ENCODE data around the gene RTN3. TPM values are rescaled to one million over a fixed set of nuclear protein-coding genes. Genes with fewer than 3 reads are reported as not detected.
"Not testable (repeated sequence)": the region's sequence is repeated elsewhere in the genome, so short reads cannot be mapped to it uniquely, and the experiment has no call there.

RTN3 gene
- total RNA-seq, 2 donors from 2014 or later: 89.9 to 91.3 TPM

GRCh38 chr11:63771741-63772318 is 90.5 kb downstream of the RTN3 start:
- H3K4me1 Mint-ChIP-seq (ENCODE audit: low read depth); H3K9me3 Mint-ChIP-seq; DNase-seq; H3K27ac Mint-ChIP-seq; H3K36me3 Mint-ChIP-seq (ENCODE audit: insufficient read depth in 2 of 2); ATAC-seq (replicated peaks in 1 of 2); H3K4me3 Mint-ChIP-seq: not testable (repeated sequence)
- H3K27me3 Mint-ChIP-seq (ENCODE audit: low read depth): peaks cover 25% of the 10 kb centered on the region

GRCh38 chr11:63775191-63775590 is 93.9 kb downstream of the RTN3 start:
- Mint-ChIP-seq H3K9me3 (no peaks in the 10 kb centered on the region), H3K4me1 (ENCODE audit: low read depth) (no peaks in the 10 kb centered on the region), H3K27me3 (ENCODE audit: low read depth) (peaks cover 31% of the 10 kb centered on the region), H3K36me3 (ENCODE audit: insufficient read depth in 2 of 2) (no peaks in the 10 kb centered on the region), H3K4me3 (no peak overlapping the region), H3K27ac (no peak overlapping the region)
- ATAC-seq (replicated peaks in 1 of 2) (no peak), DNase-seq (no peak)

GRCh38 chr11:63779039-63779438 is 97.7 kb downstream of the RTN3 start:
- H3K4me1 Mint-ChIP-seq (ENCODE audit: low read depth): no peaks in the 10 kb centered on the region
- H3K27me3 Mint-ChIP-seq (ENCODE audit: low read depth): peaks cover 9% of the 10 kb centered on the region
- no peaks in the 10 kb centered on the region for H3K9me3 Mint-ChIP-seq
- no peak for ATAC-seq (replicated peaks in 1 of 2)
- H3K36me3 Mint-ChIP-seq (ENCODE audit: insufficient read depth in 2 of 2): no peaks in the 10 kb centered on the region
- no peak for DNase-seq
- H3K4me3 Mint-ChIP-seq: no peak overlapping the region
- no peak overlapping the region for H3K27ac Mint-ChIP-seq

- Mint-ChIP-seq H3K9me3 (no peaks in the 10 kb centered on the region), H3K27me3 (ENCODE audit: low read depth) (peaks cover 3% of the 10 kb centered on the region), H3K4me1 (ENCODE audit: low read depth) (peaks cover 9% of the 10 kb centered on the region), H3K27ac (no peak overlapping the region), H3K4me3 (no peak overlapping the region), H3K36me3 (ENCODE audit: insufficient read depth in 2 of 2) (no peaks in the 10 kb centered on the region)
- ATAC-seq (replicated peaks in 1 of 2): no peak
- no peak for DNase-seq
Observed at GRCh38 chr11:63782749-63783148, 101.4 kb downstream of the RTN3 start.

- DNase-seq (no peak), ATAC-seq (replicated peaks in 1 of 2) (no peak)
- Mint-ChIP-seq H3K4me3 (no peak overlapping the region), H3K9me3 (no peaks in the 10 kb centered on the region), H3K27ac (no peak overlapping the region), H3K4me1 (ENCODE audit: low read depth) (peaks cover 9% of the 10 kb centered on the region), H3K27me3 (ENCODE audit: low read depth) (no peaks in the 10 kb centered on the region), H3K36me3 (ENCODE audit: insufficient read depth in 2 of 2) (no peaks in the 10 kb centered on the region)
Observed at GRCh38 chr11:63783925-63784592, 102.8 kb downstream of the RTN3 start.

GRCh38 chr11:63785823-63786222 is 104.5 kb downstream of the RTN3 start:
- Mint-ChIP-seq H3K4me3 (no peak overlapping the region), H3K27ac (no peak overlapping the region), H3K36me3 (ENCODE audit: insufficient read depth in 2 of 2) (peaks cover 0 to 3% of the 10 kb centered on the region in 2 donors), H3K4me1 (ENCODE audit: low read depth) (peaks cover 9% of the 10 kb centered on the region), H3K9me3 (no peaks in the 10 kb centered on the region), H3K27me3 (ENCODE audit: low read depth) (no peaks in the 10 kb centered on the region)
- ATAC-seq (replicated peaks in 1 of 2) (no peak), DNase-seq (no peak)

- DNase-seq: no peak
- Mint-ChIP-seq H3K9me3 (peaks cover 5 to 9% of the 10 kb centered on the region in 2 donors), H3K4me3 (no peak overlapping the region), H3K4me1 (ENCODE audit: low read depth) (no peaks in the 10 kb centered on the region), H3K27me3 (ENCODE audit: low read depth) (peaks cover 5% of the 10 kb centered on the region), H3K27ac (no peak overlapping the region), H3K36me3 (ENCODE audit: insufficient read depth in 2 of 2) (peaks cover 3 to 16% of the 10 kb centered on the region in 2 donors)
- ATAC-seq (replicated peaks in 1 of 2): no peak
Observed at GRCh38 chr11:63791495-63792167, 110.3 kb downstream of the RTN3 start.

GRCh38 chr11:63793161-63793560 is 111.9 kb downstream of the RTN3 start:
- H3K4me1 Mint-ChIP-seq (ENCODE audit: low read depth): no peaks in the 10 kb centered on the region
- peaks cover 5 to 9% of the 10 kb centered on the region in 2 donors for H3K9me3 Mint-ChIP-seq
- H3K36me3 Mint-ChIP-seq (ENCODE audit: insufficient read depth in 2 of 2): peaks cover 3 to 16% of the 10 kb centered on the region in 2 donors
- H3K27me3 Mint-ChIP-seq (ENCODE audit: low read depth): peaks cover 6% of the 10 kb centered on the region
- no peak overlapping the region for H3K4me3 Mint-ChIP-seq
- no peak overlapping the region for H3K27ac Mint-ChIP-seq
- DNase-seq (no peak), ATAC-seq (replicated peaks in 1 of 2) (no peak)

GRCh38 chr11:63795066-63795465 is 113.8 kb downstream of the RTN3 start:
- DNase-seq: no peak
- H3K4me3 Mint-ChIP-seq: no peak overlapping the region
- peaks cover 5 to 9% of the 10 kb centered on the region in 2 donors for H3K9me3 Mint-ChIP-seq
- H3K27me3 Mint-ChIP-seq (ENCODE audit: low read depth): peaks cover 6% of the 10 kb centered on the region
- no peak for ATAC-seq (replicated peaks in 1 of 2)
- no peaks in the 10 kb centered on the region for H3K4me1 Mint-ChIP-seq (ENCODE audit: low read depth)
- peaks cover 3 to 15% of the 10 kb centered on the region in 2 donors for H3K36me3 Mint-ChIP-seq (ENCODE audit: insufficient read depth in 2 of 2)
- no peak overlapping the region for H3K27ac Mint-ChIP-seq

- peaks cover 6% of the 10 kb centered on the region for H3K27me3 Mint-ChIP-seq (ENCODE audit: low read depth)
Observed at GRCh38 chr11:63800921-63801320, 119.6 kb downstream of the RTN3 start.

GRCh38 chr11:63802637-63803414 is 121.5 kb downstream of the RTN3 start:
- Mint-ChIP-seq H3K27me3 (ENCODE audit: low read depth) (no peaks in the 10 kb centered on the region), H3K9me3 (no peaks in the 10 kb centered on the region), H3K4me1 (ENCODE audit: low read depth) (no peaks in the 10 kb centered on the region), H3K36me3 (ENCODE audit: insufficient read depth in 2 of 2) (no peaks in the 10 kb centered on the region), H3K4me3 (no peak overlapping the region), H3K27ac (no peak overlapping the region)
- DNase-seq (no peak), ATAC-seq (replicated peaks in 1 of 2) (no peak)

More at GRCh38 chr11:63800921-63801320, 119.6 kb downstream of the RTN3 start:
- Mint-ChIP-seq H3K9me3 (no peaks in the 10 kb centered on the region), H3K27ac (no peak overlapping the region), H3K4me1 (ENCODE audit: low read depth) (no peaks in the 10 kb centered on the region), H3K36me3 (ENCODE audit: insufficient read depth in 2 of 2) (no peaks in the 10 kb centered on the region), H3K4me3 (no peak overlapping the region)
- DNase-seq (no peak), ATAC-seq (replicated peaks in 1 of 2) (no peak)

- Mint-ChIP-seq H3K27ac (no peak overlapping the region), H3K4me3 (no peak overlapping the region), H3K27me3 (ENCODE audit: low read depth) (no peaks in the 10 kb centered on the region), H3K4me1 (ENCODE audit: low read depth) (no peaks in the 10 kb centered on the region), H3K9me3 (no peaks in the 10 kb centered on the region), H3K36me3 (ENCODE audit: insufficient read depth in 2 of 2) (no peaks in the 10 kb centered on the region)
- ATAC-seq (replicated peaks in 1 of 2) (no peak), DNase-seq (no peak)
Observed at GRCh38 chr11:63804259-63804658, 123.0 kb downstream of the RTN3 start.

GRCh38 chr11:63805844-63806415 is 124.6 kb downstream of the RTN3 start:
- Mint-ChIP-seq H3K4me1 (ENCODE audit: low read depth) (no peaks in the 10 kb centered on the region), H3K27me3 (ENCODE audit: low read depth) (no peaks in the 10 kb centered on the region), H3K36me3 (ENCODE audit: insufficient read depth in 2 of 2) (no peaks in the 10 kb centered on the region), H3K4me3 (no peak overlapping the region), H3K9me3 (no peaks in the 10 kb centered on the region), H3K27ac (no peak overlapping the region)
- ATAC-seq (replicated peaks in 1 of 2) (no peak), DNase-seq (no peak)
